Spinal cord (tissue), 10 donors: ENCODE data around the gene PPM1L. TPM values are rescaled to one million over a fixed set of nuclear protein-coding genes. Genes with fewer than 3 reads are reported as not detected.

ENCODE experiments used
- DNase-seq, 6 donors: peaks; one replicate each; pipeline versions ENCODE4 v3.0.0 to v3.0.0-alpha.2; 2013 to 2015; ENCODE audit warnings: low spot score in 6 of 6, low read depth in 4 of 6
- H3K27ac ChIP-seq: one replicate; pipeline ENCODE4 v1.5.1; 2013; ENCODE audit warnings: low read depth, low read length, control low read depth
- H3K27me3 ChIP-seq: one replicate; pipeline ENCODE4 v1.6.1; 2013; ENCODE audit warnings: low read length; ENCODE audit not compliant: control insufficient read depth, insufficient read depth
- H3K36me3 ChIP-seq: one replicate; pipeline ENCODE4 v1.6.1; 2013; ENCODE audit warnings: low read length; ENCODE audit not compliant: control insufficient read depth, insufficient read depth
- H3K4me1 ChIP-seq: one replicate; pipeline ENCODE4 v1.6.1; 2013; ENCODE audit warnings: low read length; ENCODE audit not compliant: control insufficient read depth, insufficient read depth
- H3K4me3 ChIP-seq: one replicate; pipeline ENCODE4 v1.5.1; 2013; ENCODE audit warnings: low read depth, low read length, control low read depth
- H3K9me3 ChIP-seq: one replicate; pipeline ENCODE4 v1.6.1; 2013; ENCODE audit warnings: low read length; ENCODE audit not compliant: control insufficient read depth, insufficient read depth
- WGBS: methylation state at CpG from one replicate; pipeline ENCODE4 v1.1.5; 2013; ENCODE audit warnings: missing lambda C conversion rate; ENCODE audit not compliant: insufficient coverage; 5-methylcytosine and 5-hydroxymethylcytosine counted together
- polyA plus RNA-seq, 2 donors: library from polyadenylated mRNA; unstranded; fragments of 120-200 nt; gene quantifications; one replicate each; pipeline ENCODE4 v1.2.1, GENCODE V29; 2013; ENCODE audit not compliant: insufficient read length in 2 of 2
- total RNA-seq, 2 donors: library from RNA; depleted of rRNA in 1 of 2; stranded (reverse); fragments of 120-200 nt in 1 of 2; fragments of >200 nt in 1 of 2; gene quantifications; one replicate each; pipeline versions ENCODE4 v1.2.3 to v1.2.4, GENCODE V29; 2013 to 2014
- donor health status: healthy.

The PPM1L gene
- total and polyA plus RNA-seq, 4 donors: 15.4 to 47.9 (median 24.5) TPM

DNA sequence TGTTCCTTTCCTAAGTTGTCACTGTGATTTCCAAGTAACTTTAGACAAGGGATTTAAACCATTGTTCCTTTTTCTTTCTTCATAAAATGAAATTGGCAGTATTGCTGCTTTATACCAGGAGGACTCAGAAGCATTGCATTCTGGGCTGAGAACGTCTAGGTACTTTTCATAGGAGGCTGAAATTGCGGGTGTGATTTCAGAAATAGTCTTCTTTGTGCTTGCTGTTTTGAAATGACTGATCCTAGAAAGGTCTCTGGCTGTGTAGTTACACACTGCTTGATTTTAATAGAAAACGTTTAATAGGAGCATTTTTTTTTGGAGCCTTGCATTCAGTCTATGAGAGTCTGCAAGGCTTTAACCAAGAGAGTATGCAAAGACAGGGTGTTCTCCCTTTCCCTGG, 56.3 kb downstream of the PPM1L start:
- 71% methylated on average over 2 of the region's 3 CpGs for WGBS
- no peaks in the 10 kb centered on the region for H3K27me3 ChIP-seq

DNA sequence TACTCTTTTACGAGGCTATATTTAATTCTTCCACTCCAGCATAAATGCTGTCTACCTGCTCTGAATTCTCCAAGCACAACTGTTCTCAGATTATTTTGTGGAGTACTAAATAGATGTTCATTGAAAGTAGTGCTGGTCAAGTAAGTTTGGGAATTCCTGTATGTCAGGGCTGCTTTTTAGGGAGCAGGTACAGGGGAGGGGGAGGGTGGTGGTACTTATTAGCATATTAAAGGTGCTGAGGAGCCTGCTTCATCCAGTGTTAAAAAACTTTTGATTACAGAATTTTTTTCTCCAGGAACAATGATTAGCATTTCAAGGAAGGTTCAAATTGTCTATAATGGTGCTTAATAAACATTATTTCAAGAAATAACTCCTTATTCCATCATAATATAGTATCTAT, 59.2 kb downstream of the PPM1L start:
- WGBS: no CpG with 5 or more reads among the region's 1 CpG
- no peak for DNase-seq
- peaks cover 3% of the 10 kb centered on the region for H3K4me1 ChIP-seq
- H3K27ac ChIP-seq: no peak overlapping the region
- H3K9me3 ChIP-seq: no peaks in the 10 kb centered on the region
- H3K27me3 ChIP-seq: no peaks in the 10 kb centered on the region
- H3K36me3 ChIP-seq: no peaks in the 10 kb centered on the region
- H3K4me3 ChIP-seq: no peak overlapping the region

More for the DNA sequence above, 56.3 kb downstream of the PPM1L start:
- Histone ChIP-seq H3K36me3 (no peaks in the 10 kb centered on the region), H3K4me1 (peaks cover 18% of the 10 kb centered on the region), H3K27ac (no peak overlapping the region), H3K4me3 (no peak overlapping the region), H3K9me3 (no peaks in the 10 kb centered on the region)
- peak in 2 of 6 donors; percentile 14 to 41 for DNase-seq

DNA sequence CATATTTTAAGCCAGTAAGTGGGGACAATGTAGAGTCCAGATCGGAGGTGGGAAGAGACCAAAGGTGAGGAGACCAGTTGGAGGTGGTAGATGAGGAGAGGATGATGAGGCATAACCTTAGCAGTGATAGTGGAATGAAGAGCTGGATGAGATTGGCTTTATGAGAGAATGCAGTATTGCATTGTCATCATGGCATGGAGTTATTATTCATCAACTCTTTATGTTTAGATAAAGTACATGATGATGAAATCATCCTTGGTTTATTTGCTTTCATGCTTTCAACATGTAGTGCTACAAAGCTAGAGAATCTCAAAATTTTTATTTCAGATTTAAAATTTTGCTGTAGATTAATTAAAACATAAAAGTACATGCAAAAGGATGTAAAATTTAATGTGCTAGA, 64.0 kb downstream of the PPM1L start:
- no peak for DNase-seq
- Histone ChIP-seq H3K9me3 (no peaks in the 10 kb centered on the region), H3K4me3 (no peak overlapping the region), H3K27ac (no peak overlapping the region), H3K4me1 (no peaks in the 10 kb centered on the region), H3K36me3 (no peaks in the 10 kb centered on the region), H3K27me3 (no peaks in the 10 kb centered on the region)
- 100% methylated on average over 1 of the region's 1 CpG for WGBS

DNA sequence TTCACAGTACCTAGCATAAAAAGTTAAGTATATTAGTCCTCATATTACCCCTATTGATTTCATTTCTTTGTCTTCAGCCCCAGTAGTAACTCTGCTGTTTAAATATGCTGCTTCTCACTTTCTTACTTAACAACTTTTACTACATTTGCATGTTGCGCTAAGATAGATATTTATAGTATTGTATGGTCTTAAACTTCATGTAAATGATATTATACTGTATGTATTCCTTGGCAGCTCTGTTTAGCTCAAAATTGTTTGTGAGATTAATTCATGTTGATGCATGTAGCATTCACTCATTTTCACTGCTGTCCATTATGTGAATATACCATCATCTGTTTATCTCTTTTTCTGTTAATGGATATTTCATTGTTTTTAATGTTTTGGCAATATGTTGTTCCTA, 64.4 kb downstream of the PPM1L start:
- H3K27me3 ChIP-seq: no peaks in the 10 kb centered on the region
- no peaks in the 10 kb centered on the region for H3K36me3 ChIP-seq
- no peaks in the 10 kb centered on the region for H3K4me1 ChIP-seq
- WGBS: no CpG with 5 or more reads among the region's 1 CpG
- H3K4me3 ChIP-seq: no peak overlapping the region
- DNase-seq: no peak
- H3K9me3 ChIP-seq: no peaks in the 10 kb centered on the region
- H3K27ac ChIP-seq: no peak overlapping the region

DNA sequence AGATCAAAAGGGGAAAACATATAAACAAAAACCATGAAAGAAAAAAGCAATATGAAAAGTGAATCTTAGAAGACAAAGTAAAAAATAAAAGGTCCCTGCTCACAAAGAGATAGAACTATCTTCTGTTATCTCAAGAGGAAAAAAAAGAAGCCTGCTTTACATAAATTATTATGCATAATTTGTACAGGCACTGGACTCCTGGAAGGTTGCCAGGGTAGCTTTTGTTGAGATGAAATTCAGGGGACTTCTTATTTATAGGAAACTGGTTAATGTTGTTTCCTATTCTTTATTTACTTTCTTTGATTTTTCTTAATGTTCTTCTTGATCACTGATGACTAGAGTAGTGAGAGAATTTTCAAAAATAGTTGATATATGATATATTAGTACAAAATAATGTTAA, 66.9 kb downstream of the PPM1L start:
- Histone ChIP-seq H3K36me3 (no peaks in the 10 kb centered on the region), H3K27ac (no peak overlapping the region), H3K4me1 (no peaks in the 10 kb centered on the region), H3K4me3 (no peak overlapping the region), H3K27me3 (no peaks in the 10 kb centered on the region), H3K9me3 (no peaks in the 10 kb centered on the region)
- DNase-seq: no peak

DNA sequence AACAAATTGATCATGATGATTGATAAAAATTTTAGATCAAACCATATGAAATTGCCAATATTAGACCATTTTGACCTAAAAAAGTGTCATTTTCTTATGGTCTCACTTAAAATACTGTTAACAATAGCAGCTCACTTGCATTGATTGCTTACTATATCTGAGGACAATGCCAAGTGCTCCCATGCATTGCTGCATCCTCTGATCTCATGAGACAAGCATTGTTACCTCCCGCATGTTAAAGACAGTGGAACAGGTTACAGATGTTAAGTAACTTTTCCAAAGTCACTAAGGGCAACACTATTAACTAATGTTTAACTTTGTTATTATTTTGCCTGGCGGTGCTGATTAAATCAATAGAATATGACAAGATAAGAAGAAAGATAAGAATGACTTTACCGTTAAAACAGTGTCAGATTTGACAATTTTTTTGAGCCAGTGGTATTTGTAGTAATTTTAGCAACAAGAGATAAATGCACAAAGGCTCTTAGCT, 69.3 kb downstream of the PPM1L start:
- no peaks in the 10 kb centered on the region for H3K9me3 ChIP-seq

DNA sequence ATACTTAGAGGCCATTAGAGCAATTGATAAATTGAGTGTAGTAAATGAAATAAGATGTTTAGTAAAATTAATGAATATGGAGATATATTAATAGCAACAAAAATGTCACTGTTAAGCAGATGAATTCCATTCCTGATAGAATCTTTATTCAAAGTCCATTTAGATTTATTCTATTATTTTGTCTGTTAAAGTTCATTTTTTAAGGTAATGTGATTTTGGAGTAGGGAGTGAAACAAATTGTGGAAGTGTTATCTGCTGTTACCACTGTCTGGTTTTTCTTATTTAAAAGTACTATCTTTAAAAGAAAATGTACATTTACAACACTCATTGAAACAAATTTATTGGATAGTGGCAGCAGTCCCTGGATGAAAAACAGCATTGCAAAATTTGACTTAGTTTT, 70.4 kb downstream of the PPM1L start:
- Histone ChIP-seq H3K27me3 (no peaks in the 10 kb centered on the region), H3K9me3 (no peaks in the 10 kb centered on the region), H3K27ac (no peak overlapping the region), H3K36me3 (no peaks in the 10 kb centered on the region), H3K4me1 (no peaks in the 10 kb centered on the region), H3K4me3 (no peak overlapping the region)
- DNase-seq: no peak

More for the DNA sequence above, 69.3 kb downstream of the PPM1L start:
- no peaks in the 10 kb centered on the region for H3K36me3 ChIP-seq
- H3K4me1 ChIP-seq: no peaks in the 10 kb centered on the region
- whole genome bisulfite sequencing: no CpG with 5 or more reads among the region's 3 CpGs
- H3K4me3 ChIP-seq: no peak overlapping the region
- H3K27me3 ChIP-seq: no peaks in the 10 kb centered on the region
- no peak for DNase-seq
- no peak overlapping the region for H3K27ac ChIP-seq

DNA sequence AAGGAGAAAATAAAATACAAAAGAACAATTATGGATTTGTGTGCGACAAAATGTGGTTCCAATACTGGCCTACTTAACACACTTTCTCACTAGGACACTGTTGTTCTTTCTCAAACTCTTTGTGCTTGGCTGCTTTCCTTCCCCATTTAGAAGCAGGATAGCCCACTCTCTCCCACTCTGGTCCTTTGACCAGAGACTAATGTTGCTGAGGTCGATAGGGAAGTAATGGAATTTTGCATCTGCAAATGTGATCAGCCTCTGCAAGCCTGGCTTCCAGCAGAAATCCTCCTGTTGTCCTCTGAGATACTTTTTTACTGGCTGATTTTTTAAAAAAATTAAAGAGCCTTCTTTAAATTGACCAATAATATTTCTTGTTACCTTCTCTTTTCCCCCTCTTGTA, 71.0 kb downstream of the PPM1L start:
- DNase-seq: no peak
- Histone ChIP-seq H3K4me3 (no peak overlapping the region), H3K27me3 (no peaks in the 10 kb centered on the region), H3K9me3 (no peaks in the 10 kb centered on the region), H3K4me1 (no peaks in the 10 kb centered on the region), H3K27ac (no peak overlapping the region), H3K36me3 (no peaks in the 10 kb centered on the region)
- WGBS: no CpG with 5 or more reads among the region's 2 CpGs

DNA sequence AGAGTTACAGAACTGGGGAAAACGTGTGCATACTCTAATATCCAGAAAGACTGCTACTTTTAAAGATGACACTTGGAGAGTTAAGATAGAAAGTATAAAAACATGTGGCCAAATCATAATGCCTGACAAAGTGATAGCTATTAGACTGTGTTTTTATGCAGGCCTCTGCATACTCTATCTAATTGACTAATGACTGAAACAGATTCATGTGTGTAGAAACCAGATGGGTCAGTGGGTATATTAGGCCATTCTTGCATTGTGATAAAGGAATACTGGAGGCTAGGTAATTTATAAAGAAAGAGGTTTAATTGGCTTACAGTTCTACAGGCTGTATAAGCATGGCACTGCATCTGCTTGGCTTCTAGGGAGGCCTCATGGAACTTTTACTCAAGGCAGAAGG, 71.5 kb downstream of the PPM1L start:
- no peaks in the 10 kb centered on the region for H3K27me3 ChIP-seq
- no peak overlapping the region for H3K27ac ChIP-seq
- H3K9me3 ChIP-seq: no peaks in the 10 kb centered on the region
- no peaks in the 10 kb centered on the region for H3K36me3 ChIP-seq
- H3K4me3 ChIP-seq: no peak overlapping the region
- no CpG with 5 or more reads among the region's 1 CpG for WGBS
- no peaks in the 10 kb centered on the region for H3K4me1 ChIP-seq
- DNase-seq: no peak

DNA sequence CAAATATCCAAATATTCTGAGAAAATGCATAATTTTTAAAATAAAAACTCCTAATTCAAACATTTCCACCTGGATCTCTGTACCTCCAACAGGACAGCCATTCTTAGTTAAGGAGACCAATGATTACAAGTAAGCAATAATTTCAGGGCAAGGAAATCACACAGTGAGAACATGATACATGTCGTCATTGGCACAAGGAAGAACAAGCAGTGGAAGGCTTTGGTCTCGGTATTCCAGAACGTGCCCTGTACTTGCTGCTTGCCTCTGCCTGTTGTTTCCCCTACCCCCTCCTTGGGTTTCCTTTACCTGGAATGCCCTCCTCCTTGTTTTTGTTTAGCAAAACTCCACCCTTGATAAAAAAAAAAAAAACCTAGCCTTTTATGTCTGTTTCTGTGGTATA, 72.8 kb downstream of the PPM1L start:
- no peak overlapping the region for H3K27ac ChIP-seq
- no peak overlapping the region for H3K4me3 ChIP-seq
- DNase-seq: no peak
- no peaks in the 10 kb centered on the region for H3K9me3 ChIP-seq
- 100% methylated on average over 1 of the region's 3 CpGs for WGBS
- H3K36me3 ChIP-seq: no peaks in the 10 kb centered on the region
- H3K4me1 ChIP-seq: no peaks in the 10 kb centered on the region
- H3K27me3 ChIP-seq: no peaks in the 10 kb centered on the region
